HS-5 (cell line): ENCODE measurements around the gene TXN2.
"Not testable (repeated sequence)": the region's sequence is repeated elsewhere in the genome, so short reads cannot be mapped to it uniquely, and the experiment has no call there.

Experiments
- DNase-seq: peaks from one replicate; pipeline ENCODE4 v3.0.0-alpha.2; 2012; ENCODE audit warnings: low read depth

TXN2 gene

DNA sequence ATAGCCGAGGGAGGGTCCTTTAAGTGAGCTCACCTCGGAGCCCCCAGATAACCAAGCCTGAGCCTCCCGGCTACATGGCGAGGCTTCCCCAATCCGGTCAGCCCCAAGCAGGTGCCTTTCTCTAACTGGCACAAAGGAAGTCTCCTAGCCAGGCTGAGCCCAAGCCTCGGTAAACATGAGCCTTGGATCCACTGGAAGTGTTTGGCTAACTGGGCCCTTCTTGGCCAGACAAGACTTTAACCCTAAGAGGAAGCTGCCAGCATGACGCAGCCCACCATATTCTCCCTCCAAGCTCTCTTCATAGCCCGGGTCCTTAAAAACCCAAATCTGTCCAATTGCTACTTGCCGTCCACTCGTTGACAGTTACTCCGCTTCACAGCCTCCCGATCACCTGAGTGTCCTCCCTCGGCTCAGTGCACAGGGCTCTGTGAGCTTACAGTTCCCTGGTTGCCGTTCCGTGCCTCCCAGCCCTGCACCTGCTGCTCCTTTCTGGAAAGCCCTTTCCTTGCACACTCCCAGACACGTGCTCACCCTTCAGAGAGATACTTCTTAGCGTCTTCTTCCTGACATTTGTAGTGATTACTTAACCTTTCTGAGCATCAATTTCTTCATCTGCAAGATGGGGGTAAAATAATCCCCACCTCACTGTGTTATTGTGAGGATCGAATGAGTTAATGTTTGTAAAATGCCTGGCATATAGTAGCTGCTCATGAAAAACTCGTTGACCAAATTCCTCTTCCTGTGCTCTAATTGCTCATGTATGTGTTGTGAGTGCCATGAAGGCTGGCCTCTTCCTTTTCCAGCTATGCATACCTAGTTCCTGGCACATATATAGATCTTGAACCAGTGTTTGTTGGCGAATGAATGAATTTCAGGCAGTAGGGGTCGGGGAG is 25.6 kb downstream of the TXN2 start:
- no peak for DNase-seq

DNA sequence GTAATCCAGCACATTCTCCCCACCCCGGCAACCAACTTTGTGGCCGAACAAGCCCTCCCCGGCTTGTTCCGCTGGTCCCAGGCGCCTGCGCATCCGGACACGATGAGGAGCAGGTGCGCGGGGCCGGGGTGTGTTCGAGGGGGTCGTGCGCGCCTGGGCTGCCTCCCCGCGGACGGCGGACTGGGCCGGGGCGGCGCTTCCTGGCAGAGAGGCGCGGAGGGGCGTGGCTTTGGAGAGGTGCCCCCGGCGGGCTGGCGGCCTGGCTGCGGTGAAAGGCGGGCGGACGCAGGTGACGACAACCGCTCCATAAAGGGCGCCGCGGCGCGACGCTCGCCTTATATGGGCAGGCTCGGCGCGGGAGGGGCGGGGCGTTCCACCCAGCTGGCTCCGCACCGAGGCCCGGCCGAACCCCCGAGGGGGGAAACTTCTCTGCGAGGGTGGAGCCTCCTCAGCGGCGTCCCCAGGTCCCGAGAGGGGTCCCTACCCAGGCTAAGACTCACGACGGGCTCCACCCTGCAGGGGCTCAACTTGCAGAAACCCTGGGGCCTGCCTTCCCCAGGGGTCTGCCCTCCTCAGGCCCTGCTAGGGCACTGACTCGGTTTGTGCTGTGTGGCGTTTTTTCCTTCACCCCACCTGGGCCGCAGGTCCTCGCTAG is 26.4 kb downstream of the TXN2 start:
- DNase-seq: no peak

GRCh38 chr22:36453855-36454378 is 27.5 kb downstream of the TXN2 start:
- DNase-seq: no peak

DNA sequence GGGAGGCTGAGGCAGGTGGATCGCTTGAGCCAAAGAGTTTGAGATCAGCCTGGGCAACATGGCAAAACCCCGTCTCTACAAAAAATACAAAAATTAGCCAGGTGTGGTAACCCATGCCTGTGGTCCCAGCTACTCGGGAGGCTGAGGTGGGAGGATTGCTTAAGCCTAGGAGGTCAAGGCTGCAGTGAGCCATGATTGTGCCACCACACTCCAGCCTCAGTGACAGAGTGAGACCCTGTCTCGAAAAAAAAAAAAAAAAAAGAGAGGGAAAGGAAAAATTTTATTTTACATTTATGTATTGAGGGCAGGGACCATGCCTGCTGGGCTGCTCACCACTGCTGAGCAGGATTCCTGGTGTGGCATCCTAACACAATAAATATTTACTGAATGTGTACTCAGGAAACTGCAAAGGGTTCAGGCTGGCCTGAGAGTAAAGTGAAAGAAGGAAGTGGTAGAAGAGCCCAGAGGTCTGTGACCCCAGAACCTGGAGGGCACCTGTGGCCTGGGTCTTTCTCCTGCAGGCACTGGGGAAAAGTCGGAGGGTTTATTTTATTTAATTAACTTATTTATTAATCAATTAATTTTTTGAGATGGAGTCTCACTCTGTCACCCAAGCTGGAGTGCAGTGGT is 28.3 kb downstream of the TXN2 start:
- DNase-seq: not testable (repeated sequence)

DNA sequence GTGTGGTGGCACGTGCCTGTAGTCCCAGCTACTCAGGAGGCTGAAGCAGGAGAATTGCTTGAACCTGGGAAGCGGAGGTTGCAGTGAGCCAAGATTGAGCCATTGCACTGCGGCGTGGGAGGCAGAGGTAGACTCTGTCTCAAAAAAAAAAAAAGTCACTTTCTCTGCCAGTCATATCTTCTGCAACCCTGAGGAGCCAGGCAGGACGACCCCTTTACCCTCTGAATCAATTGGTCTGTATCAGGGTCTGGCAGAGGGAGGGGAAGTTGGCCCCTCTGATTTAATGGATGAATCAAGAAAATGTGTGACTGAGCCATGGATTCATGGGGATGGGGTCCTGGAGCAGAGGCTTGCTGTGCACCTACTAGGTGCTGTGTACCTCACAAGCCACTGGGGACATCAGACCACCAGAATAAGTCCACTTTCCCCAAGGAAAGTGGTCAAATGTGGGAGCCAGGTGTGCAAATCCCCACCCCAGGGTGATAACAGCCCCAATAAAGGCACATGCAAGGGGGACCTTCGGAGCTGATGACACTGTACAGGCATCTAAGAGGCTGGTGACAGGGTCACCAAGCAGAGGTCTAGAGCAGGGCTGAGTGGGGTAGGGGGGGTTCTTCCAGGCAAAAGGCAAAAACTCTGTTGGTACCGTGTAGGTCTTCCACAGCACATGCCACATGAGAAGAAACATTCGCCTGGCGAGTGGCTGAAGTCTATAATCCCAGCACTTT is 29.0 kb downstream of the TXN2 start:
- DNase-seq: no peak

DNA sequence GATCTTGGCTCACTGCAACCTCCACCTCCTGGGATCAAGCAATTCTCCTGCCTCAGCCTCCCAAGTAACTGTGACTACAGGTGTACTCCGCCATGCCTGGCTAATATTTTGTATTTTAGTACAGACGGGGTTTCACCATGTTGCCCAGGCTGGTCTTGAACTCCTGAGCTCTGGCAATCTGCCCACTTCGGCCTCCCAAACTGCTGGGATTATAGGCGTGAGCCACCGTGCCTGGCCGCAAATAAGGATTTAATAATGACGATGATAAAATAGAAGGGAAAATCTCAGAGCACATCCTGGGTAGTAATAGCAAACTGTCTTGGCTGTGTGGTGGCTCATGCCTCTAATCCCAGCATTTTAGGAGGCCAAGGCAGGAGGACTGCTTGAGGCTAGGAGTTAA is 30.5 kb downstream of the TXN2 start:
- DNase-seq: not testable (repeated sequence)

DNA sequence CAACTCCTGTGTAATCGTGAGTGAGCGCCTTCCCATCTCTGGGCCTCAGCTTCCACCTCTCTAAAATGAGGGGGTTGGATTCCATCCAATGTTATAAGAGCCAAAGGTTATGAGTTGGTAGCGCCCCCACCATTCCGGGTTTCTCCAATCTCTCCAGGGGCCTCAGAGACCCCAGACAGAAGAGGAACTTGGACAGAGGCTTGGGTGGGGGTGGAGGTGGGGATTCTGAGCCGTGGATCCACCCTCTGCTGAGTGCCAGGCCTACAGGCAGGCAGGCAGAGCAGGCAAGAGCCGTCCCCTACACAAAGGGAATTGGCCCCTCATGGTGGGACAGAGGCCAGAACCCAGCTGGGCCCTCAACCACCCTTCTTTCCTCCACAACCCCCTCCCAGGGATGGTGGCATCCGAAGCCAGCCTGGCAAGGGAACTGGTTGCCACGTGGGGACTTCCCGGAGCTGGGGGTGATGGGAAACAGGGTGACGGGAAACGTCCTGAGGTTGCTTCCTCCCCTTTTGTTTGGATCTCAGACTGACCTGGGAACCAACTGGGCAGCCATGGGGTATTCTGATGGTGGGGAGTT is 31.8 kb downstream of the TXN2 start:
- no peak for DNase-seq

DNA sequence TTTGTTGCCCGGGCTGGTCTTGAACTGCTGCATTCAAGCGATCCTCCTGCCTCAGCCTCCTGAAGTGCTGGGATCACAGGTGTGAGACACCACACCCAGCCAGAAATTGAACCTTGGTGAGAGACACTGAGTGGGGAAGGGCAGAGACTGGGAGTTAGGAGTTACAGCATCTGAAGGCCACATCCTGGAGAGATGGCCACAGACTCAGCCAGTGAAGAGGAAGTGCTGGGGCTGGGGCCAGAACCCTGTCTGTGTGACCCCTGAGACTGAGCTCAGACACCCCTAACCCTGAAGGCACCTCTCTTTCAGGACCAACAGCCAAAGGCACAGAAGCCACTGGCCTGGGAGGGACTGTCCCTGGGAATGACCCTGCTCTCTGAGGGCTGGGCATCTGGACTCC is 33.8 kb downstream of the TXN2 start:
- no peak for DNase-seq

DNA sequence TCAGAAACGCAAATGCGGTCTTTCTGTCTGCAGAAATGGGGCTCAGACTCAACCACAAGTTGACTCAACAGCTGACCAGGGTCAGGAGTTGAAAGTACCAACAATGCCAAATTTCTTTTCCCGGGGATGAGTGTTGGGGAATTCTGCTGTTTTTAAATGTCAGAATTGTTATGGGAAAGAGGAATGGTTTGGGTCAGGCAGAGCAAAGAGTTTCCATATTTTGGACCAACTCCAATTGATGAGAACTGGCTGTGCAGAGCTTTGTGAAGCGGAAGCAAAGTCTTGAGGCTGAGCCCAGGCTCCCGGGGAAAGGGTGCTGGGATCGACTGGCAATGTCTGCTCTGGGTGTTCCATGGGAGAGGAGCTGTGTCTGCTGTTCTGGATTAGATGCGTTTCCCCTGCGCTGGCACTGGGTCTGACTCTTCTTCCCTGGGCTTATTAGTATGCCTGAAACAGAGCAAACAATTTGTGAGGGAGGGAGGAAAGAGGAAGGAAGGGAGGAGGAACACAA is 36.2 kb downstream of the TXN2 start:
- no peak for DNase-seq

GRCh38 chr22:36443198-36443770 is 38.2 kb downstream of the TXN2 start:
- no peak for DNase-seq

DNA sequence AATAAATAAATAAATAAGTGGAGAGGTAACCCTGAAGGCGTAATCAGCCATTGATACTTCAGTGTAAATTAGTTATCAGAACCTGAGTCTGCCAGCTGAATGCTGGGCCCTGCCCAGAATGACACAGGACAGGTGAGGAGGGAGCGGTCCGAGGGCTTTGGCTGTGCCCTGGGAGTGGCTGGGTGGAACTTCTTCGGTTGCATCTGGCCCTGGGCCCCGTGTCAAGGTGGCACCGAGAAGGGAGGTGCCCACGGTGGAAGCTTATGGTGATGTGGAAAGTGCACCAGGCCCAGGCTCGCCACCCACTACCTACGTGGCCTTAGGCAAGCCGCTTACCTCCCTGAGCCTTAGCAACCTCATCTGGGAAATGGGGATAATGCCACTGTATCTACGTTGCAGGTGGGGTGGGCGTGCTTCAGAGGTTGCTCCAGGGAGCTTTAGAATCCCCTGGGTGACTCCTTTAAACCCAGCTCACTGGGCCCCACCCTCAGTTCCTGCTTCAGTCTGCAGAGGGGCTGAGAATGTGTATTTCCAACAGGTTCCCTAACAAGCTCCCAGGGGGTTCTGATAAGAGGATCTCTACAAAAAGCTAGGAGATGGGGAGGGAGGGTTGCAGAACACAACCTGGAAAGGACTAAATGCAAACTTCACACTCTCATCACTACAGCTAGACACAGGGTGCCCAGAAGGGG is 38.8 kb downstream of the TXN2 start:
- no peak for DNase-seq

DNA sequence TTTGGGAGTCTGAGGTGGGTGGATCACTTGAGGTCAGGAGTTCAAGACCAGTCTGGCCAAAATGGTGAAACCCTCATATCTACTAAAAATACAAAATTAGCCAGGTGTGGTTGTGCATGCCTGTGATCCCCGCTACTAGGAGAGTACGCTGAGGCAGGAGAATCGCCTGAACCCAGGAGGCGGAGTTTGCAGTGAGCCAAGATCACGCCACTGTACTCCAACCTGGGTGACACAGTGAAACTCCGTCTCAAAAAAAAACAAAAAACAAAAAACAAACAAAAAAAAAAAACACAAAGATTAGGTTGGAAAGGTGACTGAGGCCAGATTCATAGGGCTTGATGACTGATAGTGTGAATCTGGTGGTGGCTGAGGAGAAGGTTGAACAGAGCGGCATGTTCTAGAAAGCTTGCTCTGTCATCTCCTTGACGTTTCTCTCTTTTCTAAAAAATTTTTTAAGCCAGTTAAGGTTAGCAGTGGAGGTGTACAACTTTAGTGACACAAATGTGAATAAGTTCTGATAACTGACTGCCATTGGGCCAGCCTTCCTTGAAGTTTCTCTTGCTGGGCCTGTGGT is 40.9 kb downstream of the TXN2 start:
- no peak for DNase-seq

DNA sequence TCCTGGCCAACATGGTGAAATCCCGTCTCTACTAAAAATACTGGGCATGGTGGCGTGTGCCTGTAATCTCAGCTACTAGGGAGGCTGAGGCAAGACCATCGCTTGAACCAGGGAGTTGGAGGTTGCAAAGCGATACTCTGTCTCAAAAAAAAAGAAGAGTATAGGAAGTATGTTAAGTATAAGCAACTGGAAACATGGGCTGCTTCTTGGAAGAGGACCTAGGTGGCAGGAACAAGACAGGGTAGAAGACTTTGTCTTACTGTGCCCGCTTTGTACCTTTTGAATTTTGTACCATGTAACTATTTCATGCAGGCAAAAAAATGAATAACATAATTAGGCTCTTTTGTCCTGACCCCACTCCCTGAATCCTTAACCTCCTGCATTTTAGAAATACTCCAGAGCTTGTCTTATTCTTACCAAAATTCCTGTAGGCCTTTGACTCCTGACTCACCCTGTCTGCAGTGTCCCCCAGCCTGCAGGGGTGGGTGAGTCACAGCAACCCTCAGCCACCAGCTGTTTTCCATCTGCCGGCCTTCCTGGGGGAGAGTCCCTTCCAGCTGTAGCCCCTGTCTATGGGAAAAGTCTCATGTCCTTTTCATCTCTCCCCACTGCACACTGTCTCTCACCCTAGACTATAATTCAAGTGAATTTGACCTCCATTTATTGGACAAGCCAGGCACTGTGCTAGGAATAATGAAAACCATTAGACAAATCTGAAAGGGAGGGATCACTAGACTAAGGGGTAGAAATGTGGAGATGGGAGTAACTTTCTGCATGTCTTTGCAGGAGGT is 41.8 kb downstream of the TXN2 start:
- DNase-seq: peak; percentile 87

- DNase-seq: no peak
Measured at GRCh38 chr22:36435516-36436415, 45.7 kb downstream of the TXN2 start.

DNA sequence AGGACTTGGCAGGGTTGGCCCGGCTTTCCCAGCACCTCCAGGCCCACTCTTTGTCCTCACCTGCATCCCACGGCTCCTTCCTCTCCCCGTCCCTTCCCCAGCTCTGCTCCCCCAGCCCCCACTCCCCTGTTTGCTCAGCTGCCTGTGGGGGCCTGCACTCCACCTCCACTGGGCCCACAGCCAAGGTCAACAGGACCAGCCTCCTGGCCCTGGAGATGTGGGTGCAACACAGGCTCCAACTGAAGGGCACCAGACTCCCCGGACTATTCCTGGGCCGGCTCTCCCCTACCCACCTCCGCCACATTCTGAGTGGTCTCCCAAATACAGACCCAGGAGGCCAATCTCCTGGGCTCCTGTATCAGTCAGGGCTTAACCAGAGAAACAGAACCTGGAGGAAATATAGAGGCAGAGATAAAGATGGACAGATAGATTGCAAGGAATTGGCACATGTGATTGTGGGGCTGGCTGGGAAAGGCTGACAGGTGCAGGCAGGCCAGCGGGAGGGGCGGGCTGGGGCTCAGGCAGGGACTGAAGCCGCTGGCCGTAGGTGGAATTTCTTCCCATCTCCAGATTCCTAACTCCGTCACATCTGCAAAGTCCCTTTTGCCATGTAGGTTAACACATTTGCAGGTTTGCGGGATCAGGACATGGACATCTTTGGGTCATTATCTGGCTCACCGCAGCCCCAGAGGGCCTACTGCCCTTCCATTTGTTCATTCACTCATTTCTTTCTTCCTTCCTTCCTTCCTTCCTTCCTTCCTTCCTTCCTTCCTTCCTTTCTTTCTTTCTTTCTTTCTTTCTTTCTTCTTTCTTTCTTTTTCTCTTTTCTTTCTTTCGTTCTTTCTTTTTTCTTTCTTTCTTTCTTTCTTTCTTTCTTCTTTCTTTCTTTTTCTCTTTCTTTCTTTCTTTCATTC is 47.9 kb downstream of the TXN2 start:
- no peak for DNase-seq

DNA sequence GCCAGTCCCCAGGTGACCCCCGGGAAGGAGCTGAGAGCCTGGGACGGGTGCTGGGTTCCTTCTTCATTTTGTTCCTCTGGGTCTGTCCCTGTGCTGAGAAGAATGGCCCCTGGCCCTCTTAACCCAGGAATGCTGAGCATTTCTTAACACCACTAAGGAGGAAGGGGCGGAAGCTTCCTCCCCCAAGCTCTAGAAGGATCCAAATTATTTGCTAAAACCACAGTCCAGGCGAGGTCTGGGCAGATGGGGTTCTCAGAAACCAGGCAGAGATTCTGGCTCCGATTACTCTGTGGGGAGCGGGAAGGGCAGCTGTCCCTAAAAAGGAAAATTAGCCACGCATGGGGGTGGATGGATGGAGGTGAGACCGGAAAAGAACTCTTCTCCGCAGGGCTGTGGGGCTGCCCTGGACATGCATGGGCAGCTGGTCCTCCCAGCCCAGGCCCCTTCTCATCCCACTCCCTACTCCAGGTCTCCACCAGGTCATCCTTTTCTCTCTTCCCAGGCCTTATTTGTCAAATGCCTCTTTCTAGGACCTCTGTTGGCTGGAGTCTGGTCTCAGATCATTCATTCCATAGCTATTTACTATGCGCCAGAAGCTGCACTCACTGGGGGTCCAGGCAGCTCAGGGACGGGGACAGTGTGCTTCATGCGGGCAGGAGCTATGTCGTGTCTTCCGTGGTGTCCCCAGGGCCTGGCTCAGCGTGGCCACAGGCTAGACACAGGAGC is 48.7 kb downstream of the TXN2 start:
- no peak for DNase-seq

DNA sequence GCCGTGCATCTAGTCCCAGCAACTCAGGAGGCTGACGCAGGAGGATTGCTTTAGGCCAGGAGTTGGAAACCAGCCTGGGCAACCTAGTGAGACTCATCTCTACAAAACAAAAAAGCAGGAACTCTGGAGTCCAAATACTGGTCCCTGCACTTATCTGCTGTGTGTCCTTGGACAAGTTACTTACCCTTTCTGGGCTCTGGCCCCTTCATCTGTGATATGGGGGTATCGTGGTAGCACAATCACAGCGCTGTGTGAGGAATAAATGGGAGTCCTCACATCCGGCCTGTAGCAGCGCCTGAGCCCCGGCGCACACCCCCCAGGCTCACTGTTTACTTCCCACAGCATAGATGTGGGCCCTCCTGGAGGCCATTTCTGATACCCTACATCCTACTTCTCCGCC is 49.5 kb downstream of the TXN2 start:
- no peak for DNase-seq
